BE2C (cell line): ENCODE data around the gene SHISA7.
"Not testable (repeated sequence)": the region's sequence is repeated elsewhere in the genome, so short reads cannot be mapped to it uniquely, and the experiment has no call there.

Experiments used
- DNase-seq: peaks from one replicate; pipeline ENCODE4 v3.0.0-alpha.2; 2020
- H3K27me3 ChIP-seq: fragments of 250-450 bp; sonication (Bioruptor Pico); 2 replicates; pipeline ENCODE4 v1.5.1; 2020; ENCODE audit warnings: mild to moderate bottlenecking
- H3K36me3 ChIP-seq: fragments of 250-450 bp; sonication (Bioruptor Pico); 2 replicates; pipeline ENCODE4 v1.5.1; 2020; ENCODE audit warnings: mild to moderate bottlenecking
- H3K4me1 ChIP-seq: fragments of 250-450 bp; sonication (Bioruptor Pico); 2 replicates; pipeline ENCODE4 v1.5.1; 2020
- H3K4me3 ChIP-seq: 2 replicates; pipeline ENCODE4 v1.5.1; 2011; ENCODE audit warnings: low read depth, low read length
- H3K9me3 ChIP-seq: fragments of 250-450 bp; sonication (Bioruptor Pico); 2 replicates; pipeline ENCODE4 v1.5.1; 2020
- TF ChIP-seq, protein P1 (sequence below): IDR thresholded peaks from 2 replicates; pipeline ENCODE4 v1.5.1; 2012; ENCODE audit warnings: mild to moderate bottlenecking, low read depth, low read length

SHISA7 gene

DNA sequence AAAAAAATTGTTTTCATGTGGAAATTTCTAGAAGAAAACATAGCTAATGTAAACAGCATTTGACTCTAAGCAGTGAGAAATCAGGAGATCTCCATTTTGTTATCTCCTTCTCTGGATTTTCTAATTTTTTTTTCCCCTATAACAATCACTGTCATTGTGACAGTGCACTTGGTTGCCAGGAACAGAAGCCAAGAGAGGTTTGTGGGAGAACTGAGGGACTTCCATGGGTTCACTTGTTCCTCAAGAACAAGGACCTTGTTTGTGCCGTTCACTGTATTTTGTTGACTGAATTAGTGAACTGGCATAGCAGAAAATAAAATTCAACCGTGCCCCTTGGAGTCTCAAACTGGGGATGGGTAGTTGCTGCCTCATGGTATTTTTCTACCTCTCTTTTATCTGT lies 17.1 kb downstream of the SHISA7 start:
- Histone ChIP-seq H3K4me1 (no peaks in the 10 kb centered on the region), H3K27me3 (peaks cover 3% of the 10 kb centered on the region; the same call in 1 of the 2 replicates), H3K4me3 (no peak overlapping the region), H3K36me3 (no peaks in the 10 kb centered on the region), H3K9me3 (no peaks in the 10 kb centered on the region)
- TF ChIP-seq, protein P1, sequence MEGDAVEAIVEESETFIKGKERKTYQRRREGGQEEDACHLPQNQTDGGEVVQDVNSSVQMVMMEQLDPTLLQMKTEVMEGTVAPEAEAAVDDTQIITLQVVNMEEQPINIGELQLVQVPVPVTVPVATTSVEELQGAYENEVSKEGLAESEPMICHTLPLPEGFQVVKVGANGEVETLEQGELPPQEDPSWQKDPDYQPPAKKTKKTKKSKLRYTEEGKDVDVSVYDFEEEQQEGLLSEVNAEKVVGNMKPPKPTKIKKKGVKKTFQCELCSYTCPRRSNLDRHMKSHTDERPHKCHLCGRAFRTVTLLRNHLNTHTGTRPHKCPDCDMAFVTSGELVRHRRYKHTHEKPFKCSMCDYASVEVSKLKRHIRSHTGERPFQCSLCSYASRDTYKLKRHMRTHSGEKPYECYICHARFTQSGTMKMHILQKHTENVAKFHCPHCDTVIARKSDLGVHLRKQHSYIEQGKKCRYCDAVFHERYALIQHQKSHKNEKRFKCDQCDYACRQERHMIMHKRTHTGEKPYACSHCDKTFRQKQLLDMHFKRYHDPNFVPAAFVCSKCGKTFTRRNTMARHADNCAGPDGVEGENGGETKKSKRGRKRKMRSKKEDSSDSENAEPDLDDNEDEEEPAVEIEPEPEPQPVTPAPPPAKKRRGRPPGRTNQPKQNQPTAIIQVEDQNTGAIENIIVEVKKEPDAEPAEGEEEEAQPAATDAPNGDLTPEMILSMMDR: no peak
- no peak for DNase-seq

DNA sequence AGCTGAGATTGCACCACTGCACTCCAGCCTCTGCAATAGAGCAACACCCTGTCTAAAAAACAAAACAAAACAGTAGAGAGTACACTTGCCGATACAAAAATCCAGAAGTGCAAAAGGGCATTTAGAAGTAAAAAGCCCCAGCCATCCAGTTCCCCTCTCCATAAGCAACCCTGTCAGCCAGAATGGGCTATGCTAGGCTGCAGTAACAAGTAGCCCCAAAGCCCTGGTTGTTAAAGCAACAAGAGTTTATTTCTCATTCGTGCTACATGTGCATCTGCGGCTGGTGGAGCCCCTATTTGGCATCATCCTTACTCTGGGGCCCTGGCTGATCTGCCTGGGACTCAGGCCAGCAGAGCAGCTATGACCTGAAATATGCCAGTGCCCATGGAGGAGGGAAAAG lies 18.6 kb downstream of the SHISA7 start:
- peaks cover 3% of the 10 kb centered on the region; the same call in 1 of the 2 replicates for H3K27me3 ChIP-seq
- H3K4me3 ChIP-seq: no peak overlapping the region
- no peaks in the 10 kb centered on the region for H3K4me1 ChIP-seq
- DNase-seq: no peak
- TF ChIP-seq, protein P1: no peak
- H3K9me3 ChIP-seq: no peaks in the 10 kb centered on the region
- no peaks in the 10 kb centered on the region for H3K36me3 ChIP-seq

DNA sequence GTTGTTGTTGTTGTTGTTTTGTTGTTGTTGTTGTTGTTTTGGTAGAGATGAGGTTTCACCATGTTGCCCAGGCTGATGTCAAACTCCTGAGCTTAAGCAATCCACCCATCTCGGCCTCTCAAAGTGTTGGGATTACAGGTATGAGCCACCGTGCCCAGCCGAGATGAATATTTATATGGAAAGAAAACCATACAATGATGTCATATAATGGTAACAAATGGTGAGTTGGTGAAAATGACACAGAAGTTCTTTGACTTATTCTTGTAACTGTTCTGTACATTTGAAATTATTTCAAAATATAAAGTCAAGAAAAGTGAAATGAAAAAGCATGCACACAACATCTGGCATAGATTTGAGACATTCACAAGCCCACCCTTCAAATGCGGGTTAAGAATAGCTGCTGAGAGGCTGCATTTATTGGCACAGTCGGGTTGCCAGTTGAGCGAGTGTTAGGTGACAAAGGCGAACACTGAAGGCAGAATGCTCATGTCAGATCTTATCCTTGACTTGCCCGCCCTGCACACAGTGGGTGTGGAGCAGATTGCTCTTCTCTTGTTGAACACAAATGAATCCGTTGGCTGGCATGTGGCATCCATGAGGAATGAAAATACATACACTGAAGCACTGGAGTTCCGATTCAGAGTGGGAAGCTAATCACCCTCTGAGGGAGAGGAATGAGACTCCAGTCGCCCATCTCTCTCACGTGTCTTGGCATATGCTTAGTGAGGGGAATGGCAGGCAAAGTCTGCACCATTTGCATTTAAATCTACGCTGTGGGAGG lies 19.7 kb downstream of the SHISA7 start:
- H3K27me3 ChIP-seq: peaks cover 3% of the 10 kb centered on the region; the same call in 1 of the 2 replicates
- no peaks in the 10 kb centered on the region for H3K4me1 ChIP-seq
- TF ChIP-seq, protein P1: no peak
- no peaks in the 10 kb centered on the region for H3K36me3 ChIP-seq
- H3K9me3 ChIP-seq: no peaks in the 10 kb centered on the region
- no peak overlapping the region for H3K4me3 ChIP-seq
- DNase-seq: no peak

DNA sequence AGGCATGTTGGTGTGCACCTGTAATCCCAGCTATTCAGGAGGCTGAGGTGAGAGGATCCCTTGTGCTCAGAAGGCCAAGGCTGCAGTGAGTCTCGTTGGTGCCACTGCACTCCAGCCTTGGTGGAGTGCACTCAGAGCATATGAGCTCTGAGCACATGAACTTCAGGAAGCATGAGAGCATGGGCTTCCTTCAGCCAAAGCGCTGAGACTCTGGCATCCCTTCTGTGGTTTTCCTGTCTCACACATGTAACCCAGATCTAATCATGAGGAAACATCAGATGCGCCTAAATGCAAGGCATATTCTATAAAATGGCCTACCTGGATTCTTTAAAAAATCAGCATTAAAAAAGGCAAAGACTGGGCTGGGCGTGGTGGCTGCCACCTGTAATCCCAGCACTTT lies 21.8 kb downstream of the SHISA7 start:
- not testable (repeated sequence) for H3K4me1 ChIP-seq, H3K9me3 ChIP-seq, H3K4me3 ChIP-seq, H3K27me3 ChIP-seq, DNase-seq, H3K36me3 ChIP-seq

DNA sequence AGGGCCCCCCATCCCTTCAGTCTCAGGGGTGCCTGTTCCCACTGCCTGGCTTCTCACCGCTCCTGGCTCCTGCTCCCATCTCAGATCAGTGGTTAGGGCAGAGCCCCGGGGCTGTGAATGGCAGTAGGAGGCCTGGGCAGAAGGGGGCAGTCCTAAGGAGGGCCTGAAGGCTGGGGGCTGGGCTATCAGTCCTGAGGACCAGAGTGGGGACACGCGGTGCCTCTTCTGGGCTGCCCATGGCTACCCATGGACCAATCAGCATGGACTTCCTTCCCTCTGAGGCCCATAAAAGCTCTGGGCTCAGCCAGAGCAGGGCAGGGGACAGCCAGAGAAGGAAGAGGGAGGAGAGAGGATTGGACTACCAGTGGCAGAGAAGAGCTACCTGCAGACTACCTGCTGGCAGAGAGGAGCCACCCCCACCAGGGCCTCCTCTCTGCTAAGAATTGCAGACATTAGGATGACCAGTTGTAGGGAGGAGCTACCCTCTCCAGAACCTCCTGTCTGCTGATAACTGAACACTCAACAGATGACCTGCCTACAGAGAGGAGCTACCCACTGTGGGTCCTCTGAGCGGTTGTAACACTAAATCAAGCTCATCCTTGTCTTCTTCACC lies 23.4 kb downstream of the SHISA7 start:
- TF ChIP-seq, protein P1: no peak
- Histone ChIP-seq H3K4me3 (no peak overlapping the region), H3K9me3 (no peaks in the 10 kb centered on the region), H3K4me1 (no peaks in the 10 kb centered on the region), H3K36me3 (no peaks in the 10 kb centered on the region), H3K27me3 (0 out of 2 replicates have a peak, but pooled peaks cover 3% of the 10 kb centered on the region)
- DNase-seq: no peak

DNA sequence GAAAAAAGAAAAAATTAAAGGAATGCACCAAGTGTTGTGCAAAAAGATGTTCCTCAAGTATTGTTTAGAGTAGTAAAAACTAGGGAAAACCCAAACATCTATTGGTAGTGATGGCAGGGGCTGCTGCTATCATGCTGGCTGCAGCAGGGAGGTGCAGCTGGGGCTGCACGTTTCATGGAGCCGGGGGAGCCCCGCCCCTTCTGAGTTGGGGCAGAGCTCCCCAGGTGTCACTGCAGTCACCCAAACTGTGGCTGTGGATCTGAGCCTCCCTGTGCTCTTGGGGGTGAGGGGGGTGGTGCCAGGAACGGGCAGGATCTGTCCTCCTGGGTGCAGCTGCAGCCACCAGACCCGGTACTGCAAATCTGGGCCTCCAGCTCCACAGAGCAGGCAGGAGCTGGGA lies 24.0 kb downstream of the SHISA7 start:
- no peaks in the 10 kb centered on the region for H3K36me3 ChIP-seq
- DNase-seq: no peak
- H3K27me3 ChIP-seq: 0 out of 2 replicates have a peak, but pooled peaks cover 3% of the 10 kb centered on the region
- H3K9me3 ChIP-seq: no peaks in the 10 kb centered on the region
- H3K4me1 ChIP-seq: no peaks in the 10 kb centered on the region
- TF ChIP-seq, protein P1: no peak
- H3K4me3 ChIP-seq: no peak overlapping the region
